ENCODE data around the gene KIF26B. TPM values are rescaled to one million over a fixed set of nuclear protein-coding genes. Genes with fewer than 3 reads are reported as not detected.

KIF26B gene
- total RNA-seq, 1 donor from 2014 or later = 0.32 TPM

- no peak for DNase-seq (ENCODE audit: low spot score)
Measured at GRCh38 chr1:245169376-245169775, 14.6 kb downstream of the KIF26B start.

GRCh38 chr1:245172026-245172425 is 17.2 kb downstream of the KIF26B start:
- no peak for DNase-seq (ENCODE audit: low spot score)

DNA sequence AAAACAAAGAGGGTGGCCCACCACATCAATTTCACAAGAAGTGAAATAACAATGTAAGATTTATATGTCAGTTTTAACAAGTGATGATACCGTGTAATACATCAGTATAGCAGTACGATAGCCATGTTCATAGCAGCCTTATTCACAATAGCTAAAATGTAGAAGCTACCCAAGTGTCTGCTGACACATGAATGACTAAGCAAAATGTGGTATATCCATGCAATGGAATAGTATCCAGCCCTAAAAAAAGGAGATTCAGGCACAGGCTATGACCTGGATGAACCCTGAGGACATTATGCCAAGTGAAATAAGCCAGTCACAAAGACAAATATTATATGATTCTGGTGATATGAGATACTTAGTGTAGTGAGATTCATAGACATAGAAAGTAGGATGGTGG is 18.0 kb downstream of the KIF26B start:
- no peak for DNase-seq (ENCODE audit: low spot score)

DNA sequence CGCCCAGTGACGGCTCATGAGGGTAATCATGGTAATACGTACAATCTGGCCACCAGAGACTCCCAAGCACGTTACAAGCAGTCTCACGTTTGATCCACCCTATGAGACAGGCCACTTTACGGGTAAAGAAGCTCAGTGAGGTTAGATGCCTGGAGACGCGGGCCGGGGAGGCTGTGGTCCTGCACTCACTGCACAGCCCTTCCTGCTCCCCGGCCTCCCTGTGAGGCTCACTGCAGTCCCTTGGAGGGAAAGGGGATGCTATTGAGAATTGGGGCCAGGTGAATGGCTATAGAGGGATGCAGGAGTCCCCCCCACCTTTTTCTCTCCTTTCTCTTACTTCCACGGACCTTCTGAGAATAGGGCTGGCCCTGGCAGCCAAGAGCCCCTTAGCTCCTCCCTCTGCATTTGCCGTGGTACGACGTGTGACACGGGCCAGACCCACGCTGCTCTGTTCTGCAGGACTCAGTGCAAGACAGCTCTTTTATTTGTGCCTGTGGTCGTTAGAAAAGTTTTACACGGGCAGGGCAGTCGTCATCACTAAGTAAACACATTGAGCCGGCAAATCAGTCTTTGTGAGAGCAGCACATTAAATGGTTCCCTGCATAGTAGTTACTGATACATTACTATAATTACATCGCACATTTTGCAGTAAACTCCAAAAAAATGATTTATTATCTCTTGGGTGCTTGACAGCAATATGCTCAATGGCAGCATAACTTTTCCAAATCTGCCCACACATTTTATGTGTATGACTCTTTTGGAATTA is 18.8 kb downstream of the KIF26B start:
- no peak for DNase-seq (ENCODE audit: low spot score)

DNA sequence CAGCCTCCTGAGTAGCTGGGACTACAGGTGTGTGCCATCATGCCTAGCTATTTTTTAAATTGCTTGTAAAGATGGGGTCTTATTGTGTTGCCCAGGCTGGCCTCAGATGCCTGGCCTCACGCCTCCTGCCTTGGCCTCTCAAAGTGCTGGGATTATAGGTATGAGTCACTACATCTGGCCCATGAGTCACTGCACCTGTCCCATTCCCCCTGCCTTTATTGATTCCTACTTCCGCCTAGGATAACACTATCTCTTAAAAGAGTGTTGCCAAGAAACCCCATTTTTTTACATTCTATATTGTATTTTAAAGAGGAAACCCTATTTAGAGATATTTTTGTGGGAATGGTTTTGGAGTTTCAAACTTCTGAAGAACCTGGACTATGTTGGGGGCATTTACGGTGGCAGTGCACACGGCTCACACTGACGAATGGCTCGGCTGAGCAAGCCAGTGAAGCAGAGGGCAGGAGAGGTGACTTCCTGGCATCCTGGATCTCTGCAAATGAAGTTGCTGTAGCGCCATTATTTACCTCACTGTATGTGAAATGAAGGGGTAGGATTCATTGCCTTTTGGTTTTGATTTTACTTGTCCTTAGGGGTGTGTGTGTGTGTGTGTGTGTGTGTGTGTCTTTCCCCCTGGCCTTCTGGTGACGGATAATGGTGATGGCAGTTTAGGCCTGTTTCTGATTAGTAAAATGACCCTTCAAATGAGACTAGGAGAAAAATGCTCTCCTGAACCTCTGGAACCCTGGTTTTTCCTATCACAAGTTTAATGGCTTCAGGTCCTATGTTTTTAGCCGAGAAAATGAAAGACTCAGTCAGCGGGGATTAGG is 22.5 kb downstream of the KIF26B start:
- no peak for DNase-seq (ENCODE audit: low spot score)

DNA sequence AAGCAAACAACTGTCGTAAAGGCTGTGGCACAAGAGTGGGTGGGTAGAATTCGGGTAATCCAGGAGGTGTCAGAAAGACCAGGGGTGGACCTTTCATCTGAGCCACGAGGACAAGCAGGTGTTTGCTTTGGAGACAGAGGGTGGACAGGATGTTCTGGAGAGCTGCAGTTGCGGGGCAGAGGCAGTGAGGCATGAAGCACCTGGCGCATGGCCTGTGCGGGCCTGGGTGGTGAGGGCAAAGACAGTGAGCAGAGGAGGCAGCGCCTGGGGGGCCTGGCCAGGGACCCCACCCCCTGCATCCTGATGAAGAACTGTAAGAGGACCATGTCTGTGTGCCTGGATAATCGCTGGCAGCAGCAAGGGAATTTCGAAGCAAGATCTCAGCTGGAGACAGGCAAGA is 24.9 kb downstream of the KIF26B start:
- no peak for DNase-seq (ENCODE audit: low spot score)

DNA sequence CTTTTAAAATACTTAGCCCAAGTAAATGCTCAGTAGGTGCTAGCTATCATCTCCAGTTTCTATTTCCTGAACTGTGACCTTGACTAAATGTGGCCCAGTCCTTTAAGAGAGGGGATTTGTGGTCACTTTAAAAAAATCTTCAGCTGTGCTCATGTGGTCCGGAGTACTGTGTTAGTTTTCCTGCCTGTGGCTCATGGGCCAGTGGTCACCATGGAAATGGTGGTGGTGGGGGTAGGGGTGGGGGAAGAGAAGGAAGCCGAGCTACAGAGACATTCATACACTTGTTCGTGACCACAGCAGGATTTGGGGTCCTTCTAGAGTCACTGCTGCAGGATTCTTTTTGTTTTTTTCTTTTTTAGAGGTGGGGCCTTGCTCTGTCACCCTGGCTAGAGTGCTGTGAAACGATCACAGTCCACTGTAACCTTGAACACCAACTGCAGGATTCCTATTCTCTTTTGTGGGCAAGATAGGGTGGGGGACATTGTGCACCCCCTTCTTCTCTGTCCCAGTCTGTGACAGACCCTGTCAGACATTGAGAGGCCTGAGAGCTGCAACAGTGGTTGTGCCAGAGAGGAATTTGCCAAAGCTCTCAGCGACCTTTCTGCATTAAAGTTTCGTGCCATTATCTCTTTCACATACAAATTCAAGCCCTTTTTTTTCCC is 25.8 kb downstream of the KIF26B start:
- no peak for DNase-seq (ENCODE audit: low spot score)

- no peak for DNase-seq (ENCODE audit: low spot score)
Measured at GRCh38 chr1:245181158-245181517, 26.4 kb downstream of the KIF26B start.

- no peak for DNase-seq (ENCODE audit: low spot score)
Measured at GRCh38 chr1:245182028-245182427, 27.2 kb downstream of the KIF26B start.

DNA sequence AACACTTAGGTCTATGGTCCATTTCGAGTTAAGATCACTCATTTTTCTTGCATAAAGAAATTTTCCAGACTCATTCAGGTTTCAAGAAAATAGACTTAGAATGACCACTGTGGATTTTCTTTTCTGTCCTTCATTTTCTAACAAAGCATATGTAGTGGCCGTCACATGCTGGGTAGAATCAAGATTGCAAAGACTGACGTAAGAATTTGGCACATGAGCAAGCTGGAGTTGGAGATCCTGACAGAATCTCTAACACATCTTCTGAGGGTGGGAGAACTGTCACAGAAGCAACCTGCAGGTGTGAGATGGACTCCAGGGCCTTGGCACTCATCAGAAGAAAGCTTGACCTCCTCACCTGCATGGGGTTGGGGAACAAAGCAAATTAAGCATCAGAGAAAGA is 28.6 kb downstream of the KIF26B start:
- no peak for DNase-seq (ENCODE audit: low spot score)

- no peak for DNase-seq (ENCODE audit: low spot score)
Measured at GRCh38 chr1:245184779-245185178, 30.0 kb downstream of the KIF26B start.

DNA sequence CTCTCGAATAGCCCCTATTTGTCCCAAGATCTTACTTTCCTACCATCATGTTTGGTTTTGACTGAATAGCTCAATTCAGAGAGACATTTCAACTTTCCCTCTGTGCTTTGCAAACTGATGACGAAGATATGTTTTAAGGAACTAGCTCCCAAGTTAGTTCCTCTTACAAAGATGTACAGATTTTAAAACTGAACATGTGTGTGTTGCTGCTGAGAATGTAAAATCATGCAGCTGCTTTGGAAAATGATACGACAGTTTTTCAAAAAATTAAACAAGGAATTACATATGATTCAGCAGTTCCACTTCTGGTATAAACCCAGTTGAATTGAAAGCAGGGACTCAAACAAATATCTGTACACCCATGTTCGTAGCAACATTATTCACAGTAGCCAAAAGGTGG is 33.6 kb downstream of the KIF26B start:
- DNase-seq (ENCODE audit: low spot score) = no peak

DNA sequence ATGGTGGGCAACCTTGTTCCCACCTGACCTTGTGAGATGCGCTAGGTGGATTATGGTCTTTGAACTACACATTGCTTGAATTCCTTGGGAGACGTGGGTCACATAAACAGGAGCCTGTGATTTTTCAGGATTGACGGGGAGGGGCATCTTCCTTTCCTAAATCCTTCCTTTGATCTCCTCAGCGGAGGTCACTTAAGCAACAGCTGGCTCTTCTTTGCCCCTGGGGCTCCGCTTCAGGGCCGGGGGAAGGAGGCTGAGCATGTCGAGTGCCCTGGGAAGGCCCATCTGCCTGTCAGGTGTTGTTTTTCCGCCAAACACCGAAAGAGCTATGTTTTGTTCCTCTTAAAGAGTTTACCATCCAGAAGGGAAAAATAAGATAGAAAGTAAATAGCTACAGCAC is 40.6 kb downstream of the KIF26B start:
- no peak for DNase-seq (ENCODE audit: low spot score)

DNA sequence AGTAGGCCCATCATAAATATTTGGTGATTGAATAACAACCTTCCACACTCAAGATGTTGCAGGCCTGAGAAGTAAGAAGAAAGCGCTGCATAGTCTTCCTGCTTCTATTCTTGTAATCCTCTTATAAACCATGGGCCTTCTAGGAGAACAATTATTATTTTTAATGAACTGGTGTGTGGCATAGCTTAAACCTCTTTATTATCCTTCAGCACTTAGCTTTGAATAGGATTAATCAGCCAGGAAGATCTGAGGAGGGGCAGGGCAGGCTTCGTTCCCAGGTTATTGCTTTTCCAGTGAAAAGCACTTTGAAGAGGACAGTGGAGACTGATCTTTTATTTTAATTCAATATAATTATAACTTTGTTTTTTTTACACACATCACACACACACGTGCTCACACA is 42.3 kb downstream of the KIF26B start:
- DNase-seq (ENCODE audit: low spot score) = no peak

DNA sequence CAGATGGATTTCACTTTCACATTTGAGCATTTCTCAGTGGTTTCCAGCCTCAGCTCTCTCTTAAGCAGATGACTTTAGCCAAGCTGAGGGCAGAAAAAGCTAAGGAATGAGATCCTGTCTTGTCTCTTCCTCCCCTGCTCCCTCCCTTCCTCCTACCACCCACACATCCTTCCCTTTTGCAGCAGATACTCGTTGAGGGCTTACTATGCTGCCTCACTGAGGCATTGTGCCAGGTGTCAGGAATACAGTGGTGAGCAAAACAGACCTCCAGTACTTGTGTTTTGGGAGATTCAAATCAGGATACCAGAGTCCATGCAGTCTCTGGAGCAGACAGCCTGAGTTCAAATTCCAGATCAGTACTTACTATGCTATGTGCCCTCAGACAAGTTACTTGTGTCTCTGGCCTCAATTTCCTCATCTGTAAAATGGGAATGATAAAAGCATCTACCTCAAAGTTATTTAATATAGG is 43.2 kb downstream of the KIF26B start:
- DNase-seq (ENCODE audit: low spot score) = no peak

- no peak for DNase-seq (ENCODE audit: low spot score)
Measured at GRCh38 chr1:245198748-245199516, 44.1 kb downstream of the KIF26B start.

GRCh38 chr1:245200146-245200545 is 45.4 kb downstream of the KIF26B start:
- no peak for DNase-seq (ENCODE audit: low spot score)

- DNase-seq (ENCODE audit: low spot score) = no peak
Measured at GRCh38 chr1:245201201-245201600, 46.4 kb downstream of the KIF26B start.

GRCh38 chr1:245201827-245202226 is 47.0 kb downstream of the KIF26B start:
- no peak for DNase-seq (ENCODE audit: low spot score)

DNA sequence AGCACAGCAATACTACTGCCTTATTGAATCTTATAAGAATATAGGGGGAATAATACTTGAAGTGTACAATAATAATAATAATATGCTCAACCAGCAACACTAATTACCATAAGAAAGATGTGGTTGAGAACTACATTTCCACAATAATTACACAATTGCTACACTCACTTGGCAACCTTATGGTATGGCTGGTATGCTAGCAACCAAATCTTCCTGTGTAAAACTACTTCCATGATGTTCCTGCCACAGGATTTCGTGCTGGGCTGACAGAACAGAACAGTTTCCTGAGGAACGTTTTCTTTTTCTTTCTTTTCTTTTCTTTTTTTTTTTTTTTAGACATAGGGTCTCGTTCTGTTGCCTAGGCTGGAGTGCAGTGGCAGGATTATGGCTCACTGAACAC is 50.6 kb downstream of the KIF26B start:
- no peak for DNase-seq (ENCODE audit: low spot score)

- no peak for DNase-seq (ENCODE audit: low spot score)
Measured at GRCh38 chr1:245205864-245206263, 51.1 kb downstream of the KIF26B start.
